Kidney (tissue), 14 donors: ENCODE measurements around the gene OCIAD2. TPM values are rescaled to one million over a fixed set of nuclear protein-coding genes. Genes with fewer than 3 reads are reported as not detected.

Experiments
- DNase-seq, 5 donors: peaks; one replicate each; pipeline ENCODE4 v3.0.0-alpha.2; 2013 to 2020
- FAIRE-seq: peaks from 2 replicates; lab custom pipeline; 2012; peaks lifted over from hg19 to GRCh38; lab: Jason Lieb, UNC
- H3K27ac ChIP-seq, 2 donors: one replicate each; pipeline ENCODE4 v1.7.0; 2013; ENCODE audit warnings: low read depth in 2 of 2, low read length in 2 of 2, inconsistent platforms in 1 of 2
- H3K27me3 ChIP-seq: one replicate; pipeline ENCODE4 v1.7.1; 2013; ENCODE audit warnings: low read length, inconsistent platforms; ENCODE audit not compliant: control insufficient read depth, insufficient read depth
- H3K36me3 ChIP-seq, 3 donors: one replicate each; pipeline versions ENCODE4 v1.7.0 to v1.7.1; 2013; ENCODE audit warnings: low read length in 3 of 3, control low read depth in 1 of 3, inconsistent platforms in 1 of 3; ENCODE audit not compliant: insufficient read depth in 3 of 3, control insufficient read depth in 2 of 3
- H3K4me1 ChIP-seq, 3 donors: one replicate each; pipeline versions ENCODE4 v1.7.0 to v1.7.1; 2013; ENCODE audit warnings: low read length in 3 of 3, inconsistent platforms in 1 of 3, low read depth in 1 of 3; ENCODE audit not compliant: control insufficient read depth in 2 of 3, insufficient read depth in 2 of 3
- H3K4me3 ChIP-seq, 3 donors: one replicate each; pipeline versions ENCODE4 v1.7.0 to v1.8.1; 2013; ENCODE audit warnings: low read length in 3 of 3, control low read depth in 1 of 3, inconsistent platforms in 1 of 3
- H3K9ac ChIP-seq, 3 donors: one replicate each; pipeline versions ENCODE4 v1.7.0 to v1.7.1; 2013; ENCODE audit warnings: low read length in 3 of 3, control low read depth in 1 of 3, inconsistent platforms in 1 of 3
- H3K9me3 ChIP-seq, 3 donors: one replicate each; pipeline versions ENCODE4 v1.7.0 to v1.7.1; 2013; ENCODE audit warnings: low read length in 3 of 3, control low read depth in 1 of 3, inconsistent platforms in 1 of 3; ENCODE audit not compliant: control insufficient read depth in 2 of 3, insufficient read depth in 1 of 3
- intact Hi-C: fragments of 100-400 bp; cut with DNase I; formaldehyde crosslinking; loops from one replicate; pipeline ENCODE4 v1.11.1; 2022
- polyA plus RNA-seq: library from polyadenylated mRNA; stranded (reverse); fragments of 350-450 nt; fragmentation: Illumina TruSeq; extraction: RNeasy Lipid Tissue Mini Kit (QIAGEN cat#74804); gene quantifications from one replicate; pipeline ENCODE4 v1.2.3, GENCODE V29; 2014; ENCODE audit warnings: low read depth, low replicate concordance; ENCODE audit not compliant: insufficient read depth
- total RNA-seq: library from RNA; stranded (reverse); fragmentation: NEBNext Ultra II Directional; extraction: Animal tissue kit (Norgen Biotek cat#: 25700); gene quantifications from one replicate; pipeline ENCODE4 v1.2.1, GENCODE V29; 2021
- TF ChIP-seq, protein P1 (sequence below): IDR thresholded peaks from 3 replicates; pipeline ENCODE4 v1.5.1; 2012; ENCODE audit warnings: mild to moderate bottlenecking, moderate library complexity, borderline replicate concordance; ENCODE audit not compliant: insufficient read depth; ENCODE audit errors: extremely low read depth
- donor health status: control.
- donor health status: control.
- donor health status: control.
- donor health status: control.
- donor health status: control.
- donor health status: DM: yes; HTN: yes; CAD: no.
- donor health status: Normal renal cell carcinoma (clear cell type).

The OCIAD2 gene
- total and polyA plus RNA-seq, 2 donors from 2014 or later = 76.3 to 277 TPM

- H3K4me3 ChIP-seq = peak overlapping the region in 2 of 3 donors; percentile 18 to 75
- intact Hi-C loops = no loop called here
- H3K9ac ChIP-seq = no peak overlapping the region
- FAIRE-seq (no peak), DNase-seq (no peak)
- H3K27ac ChIP-seq = peak overlapping the region; percentile 16 to 17
- no peaks in the 10 kb centered on the region for H3K9me3 ChIP-seq
- H3K36me3 ChIP-seq = peaks cover 5 to 30% (median 16%) of the 10 kb centered on the region in 3 donors
- TF ChIP-seq, protein P1, sequence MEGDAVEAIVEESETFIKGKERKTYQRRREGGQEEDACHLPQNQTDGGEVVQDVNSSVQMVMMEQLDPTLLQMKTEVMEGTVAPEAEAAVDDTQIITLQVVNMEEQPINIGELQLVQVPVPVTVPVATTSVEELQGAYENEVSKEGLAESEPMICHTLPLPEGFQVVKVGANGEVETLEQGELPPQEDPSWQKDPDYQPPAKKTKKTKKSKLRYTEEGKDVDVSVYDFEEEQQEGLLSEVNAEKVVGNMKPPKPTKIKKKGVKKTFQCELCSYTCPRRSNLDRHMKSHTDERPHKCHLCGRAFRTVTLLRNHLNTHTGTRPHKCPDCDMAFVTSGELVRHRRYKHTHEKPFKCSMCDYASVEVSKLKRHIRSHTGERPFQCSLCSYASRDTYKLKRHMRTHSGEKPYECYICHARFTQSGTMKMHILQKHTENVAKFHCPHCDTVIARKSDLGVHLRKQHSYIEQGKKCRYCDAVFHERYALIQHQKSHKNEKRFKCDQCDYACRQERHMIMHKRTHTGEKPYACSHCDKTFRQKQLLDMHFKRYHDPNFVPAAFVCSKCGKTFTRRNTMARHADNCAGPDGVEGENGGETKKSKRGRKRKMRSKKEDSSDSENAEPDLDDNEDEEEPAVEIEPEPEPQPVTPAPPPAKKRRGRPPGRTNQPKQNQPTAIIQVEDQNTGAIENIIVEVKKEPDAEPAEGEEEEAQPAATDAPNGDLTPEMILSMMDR = no peak
- no peaks in the 10 kb centered on the region for H3K27me3 ChIP-seq
- peaks cover 0 to 9% (median 0%) of the 10 kb centered on the region in 3 donors for H3K4me1 ChIP-seq
These were observed 1.9 kb downstream of the OCIAD2 start for GRCh38 chr4:48904541-48905142.

DNA sequence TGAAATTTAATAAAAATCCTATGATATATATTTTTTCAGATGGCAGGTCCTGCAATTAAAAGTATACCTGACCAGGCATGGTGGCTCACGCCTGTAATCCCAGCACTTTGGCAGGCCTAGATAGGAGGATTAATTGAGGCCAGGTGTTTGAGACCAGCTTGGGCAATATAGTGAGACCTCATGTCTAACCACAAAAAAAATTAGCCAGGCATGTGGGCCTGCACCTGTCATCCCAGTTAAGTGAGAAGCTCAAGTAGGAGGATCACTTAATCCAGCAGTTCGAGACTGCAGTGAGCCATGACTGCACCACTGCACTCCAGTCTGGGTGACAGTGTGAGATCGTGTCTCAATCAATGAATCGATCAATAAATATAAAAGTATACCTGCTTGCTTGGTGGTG is 2.5 kb downstream of the OCIAD2 start:
- DNase-seq = no peak
- no peak for FAIRE-seq
- intact Hi-C loops = no loop called here

DNA sequence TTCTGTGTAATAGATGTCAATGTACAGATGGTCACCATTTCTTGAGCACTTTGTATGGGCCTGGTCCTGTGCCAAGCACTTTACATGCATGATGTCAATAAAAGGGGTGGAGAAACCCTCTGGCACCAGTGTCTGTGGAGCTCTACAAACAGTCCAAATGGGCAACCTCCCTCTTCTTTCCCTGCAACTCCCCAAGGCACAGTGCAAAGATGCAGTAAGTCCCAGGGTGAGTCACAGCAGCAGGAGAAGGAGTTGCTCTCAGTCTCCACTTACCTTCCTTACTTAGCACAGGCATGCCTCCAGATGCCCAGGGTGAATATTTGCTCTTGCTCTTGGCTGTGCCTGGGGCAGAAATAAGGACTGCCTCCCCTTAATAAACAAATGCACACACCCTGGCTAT is 4.3 kb downstream of the OCIAD2 start:
- Histone ChIP-seq H3K36me3 (peaks cover 5 to 34% (median 17%) of the 10 kb centered on the region in 3 donors), H3K9me3 (no peaks in the 10 kb centered on the region), H3K4me1 (peaks cover 0 to 9% (median 0%) of the 10 kb centered on the region in 3 donors), H3K4me3 (no peak overlapping the region), H3K27ac (no peak overlapping the region), H3K9ac (no peak overlapping the region), H3K27me3 (no peaks in the 10 kb centered on the region)
- no peak for FAIRE-seq
- no peak for DNase-seq
- TF ChIP-seq, protein P1 = no peak
- intact Hi-C loops = no loop called here

More for the DNA sequence above, 2.5 kb downstream of the OCIAD2 start:
- no peak overlapping the region for H3K27ac ChIP-seq
- H3K4me1 ChIP-seq = peaks cover 0 to 9% (median 0%) of the 10 kb centered on the region in 3 donors
- peaks cover 5 to 34% (median 17%) of the 10 kb centered on the region in 3 donors for H3K36me3 ChIP-seq
- no peaks in the 10 kb centered on the region for H3K27me3 ChIP-seq
- TF ChIP-seq, protein P1 = no peak
- H3K9ac ChIP-seq = no peak overlapping the region
- H3K9me3 ChIP-seq = no peaks in the 10 kb centered on the region
- H3K4me3 ChIP-seq = peak overlapping the region in 1 of 3 donors; percentile 75
